GM19455 (cell line): ENCODE results near the gene USF2.

ENCODE experiments used
- ATAC-seq: cut with Tn5 transposase; IDR thresholded peaks from one replicate; pipeline ENCODE4 v1.9.1; 2021; ENCODE audit not compliant: unreplicated experiment

The USF2 gene

DNA sequence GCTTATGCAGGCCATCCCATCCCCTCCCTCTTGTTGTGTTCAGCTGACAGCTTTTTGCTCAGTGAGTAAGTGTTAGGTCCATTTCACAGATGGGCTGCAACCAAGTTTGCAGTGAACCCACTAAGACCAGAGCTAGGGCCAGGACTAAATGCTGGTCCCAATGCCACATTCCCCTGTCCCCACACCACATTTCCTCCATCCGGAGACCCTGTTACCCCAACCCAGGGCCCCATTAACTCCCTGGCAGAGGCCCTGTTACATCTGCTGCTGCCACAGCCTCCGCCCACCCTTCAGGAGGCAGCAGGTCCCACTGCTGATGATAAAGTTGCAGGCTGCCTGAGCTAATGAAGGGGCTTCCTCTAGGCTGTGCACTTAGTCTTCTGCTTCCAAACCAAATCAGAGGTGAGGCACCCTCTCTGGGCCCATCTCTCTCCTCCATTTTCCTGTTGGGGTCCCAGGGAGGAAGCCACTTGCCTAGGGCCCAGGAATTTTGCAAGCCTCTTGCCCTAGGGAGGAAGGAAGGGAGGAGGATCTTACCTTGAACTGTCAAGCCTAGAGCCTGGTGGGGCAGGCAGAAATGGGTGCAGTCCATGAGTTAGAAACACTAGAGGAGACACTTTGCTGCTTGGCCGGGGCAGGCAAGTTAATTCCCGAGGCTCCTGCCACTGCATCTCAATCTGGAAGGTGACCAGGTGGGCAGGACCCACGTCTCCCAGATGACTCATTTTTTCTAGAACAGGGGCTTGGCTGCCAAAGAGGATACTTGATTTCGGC is 3.4 kb upstream of the USF2 start:
- ATAC-seq: no peak

GRCh38 chr19:35265900-35266519 is 2.8 kb upstream of the USF2 start:
- ATAC-seq: no peak

DNA sequence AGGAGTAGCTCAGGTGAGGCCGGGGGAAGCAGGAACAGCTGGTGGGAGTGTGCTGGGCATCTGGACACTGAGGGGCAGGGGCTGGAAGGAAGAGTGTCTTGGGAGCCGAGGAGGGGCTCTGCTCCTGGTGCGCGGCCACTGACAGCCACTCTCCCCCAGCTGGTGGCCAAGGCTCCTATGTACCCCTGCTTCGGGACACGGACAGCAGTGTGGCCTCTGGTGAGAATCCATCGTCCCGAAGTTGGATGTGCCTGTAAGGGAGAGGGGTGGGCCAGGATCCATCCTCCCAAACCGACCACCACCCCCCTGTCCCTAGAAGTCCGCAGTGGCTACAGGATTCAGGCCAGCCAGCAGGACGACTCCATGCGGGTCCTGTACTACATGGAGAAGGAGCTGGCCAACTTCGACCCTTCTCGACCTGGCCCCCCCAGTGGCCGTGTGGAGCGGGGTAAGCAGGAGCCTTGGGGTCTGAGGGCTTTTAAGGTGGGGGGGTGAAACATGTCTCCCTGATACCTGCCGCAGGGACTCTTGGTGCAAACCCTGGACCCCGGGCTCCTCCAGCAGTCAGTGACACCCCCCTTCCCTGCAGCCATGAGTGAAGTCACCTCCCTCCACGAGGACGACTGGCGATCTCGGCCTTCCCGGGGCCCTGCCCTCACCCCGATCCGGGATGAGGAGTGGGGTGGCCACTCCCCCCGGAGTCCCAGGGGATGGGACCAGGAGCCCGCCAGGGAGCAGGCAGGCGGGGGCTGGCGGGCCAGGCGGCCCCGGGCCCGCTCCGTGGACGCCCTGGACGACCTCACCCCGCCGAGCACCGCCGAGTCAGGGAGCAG is 2.0 kb upstream of the USF2 start:
- no peak for ATAC-seq

GRCh38 chr19:35267353-35267817 is 1.4 kb upstream of the USF2 start:
- ATAC-seq: no peak

DNA sequence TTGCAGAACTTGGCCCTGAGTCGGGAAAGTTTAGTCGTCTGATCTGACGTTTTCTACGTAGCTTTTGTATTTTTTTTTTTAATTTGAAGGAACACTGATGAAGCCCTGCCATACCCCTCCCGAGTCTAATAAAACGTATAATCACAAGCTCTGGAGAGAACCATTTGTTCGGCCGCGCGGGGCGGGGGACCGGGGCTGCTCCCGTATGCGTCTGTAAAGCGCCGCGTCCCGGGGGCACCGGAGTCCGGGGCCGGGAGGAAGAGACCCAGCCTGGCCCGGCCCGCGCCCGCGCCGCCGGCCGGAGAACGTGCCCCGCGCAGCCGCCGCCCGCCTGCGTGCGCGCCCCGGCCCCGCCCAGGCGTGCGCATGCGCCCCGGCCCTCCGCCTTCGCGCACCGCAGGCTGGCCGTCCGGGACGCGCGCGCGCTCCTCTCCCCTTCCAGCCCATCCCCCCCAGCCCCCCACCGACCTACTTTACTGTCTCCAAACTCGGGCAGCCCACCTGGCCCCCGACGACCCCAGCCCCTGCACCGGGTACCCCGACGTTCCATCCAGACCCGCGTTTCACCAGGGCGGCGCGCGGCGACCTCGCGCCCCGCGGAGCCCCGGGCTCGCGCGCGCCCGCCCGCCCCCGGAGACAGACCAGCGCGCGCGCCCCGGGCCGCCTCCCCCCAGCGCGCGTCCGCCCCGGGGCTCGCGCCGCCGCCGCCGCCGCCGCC is 785 bp upstream of the USF2 start:
- peak; percentile 39 for ATAC-seq

DNA sequence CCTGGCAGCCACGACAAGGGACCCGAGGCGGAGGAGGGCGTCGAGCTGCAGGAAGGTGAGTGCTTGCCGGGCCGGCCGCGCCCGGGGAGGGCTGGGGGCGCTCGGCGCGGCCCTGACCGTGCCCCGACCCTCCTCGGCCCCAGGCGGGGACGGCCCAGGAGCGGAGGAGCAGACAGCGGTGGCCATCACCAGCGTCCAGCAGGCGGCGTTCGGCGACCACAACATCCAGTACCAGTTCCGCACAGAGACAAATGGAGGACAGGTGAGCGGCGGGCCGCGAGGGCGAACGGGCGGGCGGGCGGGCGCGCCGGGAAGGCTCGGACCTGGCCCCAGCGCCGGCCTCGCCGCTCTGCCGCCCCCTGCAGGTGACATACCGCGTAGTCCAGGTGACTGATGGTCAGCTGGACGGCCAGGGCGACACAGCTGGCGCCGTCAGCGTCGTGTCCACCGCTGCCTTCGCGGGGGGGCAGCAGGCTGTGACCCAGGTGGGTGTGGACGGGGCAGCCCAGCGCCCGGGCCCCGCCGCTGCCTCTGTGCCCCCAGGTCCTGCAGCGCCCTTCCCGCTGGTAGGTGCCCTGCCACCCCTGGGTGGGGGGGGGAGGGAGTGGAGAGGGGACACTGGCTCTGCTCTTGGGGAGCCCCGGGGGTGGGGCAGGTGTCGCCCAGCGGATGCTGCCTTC is 816 bp downstream of the USF2 start:
- ATAC-seq: peak; percentile 41

DNA sequence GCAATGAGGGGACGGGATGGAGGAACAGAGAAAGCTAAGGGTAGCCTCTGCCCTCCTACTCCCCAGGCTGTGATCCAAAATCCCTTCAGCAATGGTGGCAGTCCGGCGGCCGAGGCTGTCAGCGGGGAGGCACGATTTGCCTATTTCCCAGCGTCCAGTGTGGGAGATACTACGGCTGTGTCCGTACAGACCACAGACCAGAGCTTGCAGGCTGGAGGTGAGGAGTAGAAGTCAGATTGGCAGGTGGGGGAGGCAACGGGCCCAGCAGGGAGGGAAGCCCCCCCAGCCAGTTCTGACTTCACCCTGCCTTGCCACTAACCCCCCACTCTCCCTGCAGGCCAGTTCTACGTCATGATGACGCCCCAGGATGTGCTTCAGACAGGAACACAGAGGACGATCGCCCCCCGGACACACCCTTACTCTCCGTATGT is 1.6 kb downstream of the USF2 start:
- no peak for ATAC-seq

DNA sequence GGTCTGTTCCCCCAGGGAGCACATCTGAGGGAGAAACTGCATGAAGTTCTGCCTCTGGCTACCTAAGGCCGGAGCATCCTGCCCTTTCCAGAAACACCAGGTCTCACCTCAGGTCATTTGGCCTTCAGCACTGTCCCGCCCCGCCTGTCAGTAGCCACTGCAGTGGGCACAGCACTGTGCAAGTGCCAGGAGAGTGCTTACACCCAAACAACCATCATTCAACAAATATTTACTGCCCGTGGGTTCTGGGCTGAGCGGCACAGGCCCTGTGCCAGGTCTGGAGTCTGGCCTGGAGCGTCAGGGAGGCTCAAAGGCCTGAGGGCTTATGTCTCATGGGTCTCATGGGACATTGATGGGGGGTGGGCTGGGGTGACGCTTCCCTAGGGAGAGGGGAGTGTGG is 2.8 kb downstream of the USF2 start:
- ATAC-seq: no peak

GRCh38 chr19:35272122-35272719 is 3.5 kb downstream of the USF2 start:
- ATAC-seq: no peak

- no peak for ATAC-seq
Observed at GRCh38 chr19:35272954-35273649, 4.3 kb downstream of the USF2 start.

- no peak for ATAC-seq
Observed at GRCh38 chr19:35273686-35274259, 5.0 kb downstream of the USF2 start.

GRCh38 chr19:35274323-35274722 is 5.6 kb downstream of the USF2 start:
- ATAC-seq: no peak

DNA sequence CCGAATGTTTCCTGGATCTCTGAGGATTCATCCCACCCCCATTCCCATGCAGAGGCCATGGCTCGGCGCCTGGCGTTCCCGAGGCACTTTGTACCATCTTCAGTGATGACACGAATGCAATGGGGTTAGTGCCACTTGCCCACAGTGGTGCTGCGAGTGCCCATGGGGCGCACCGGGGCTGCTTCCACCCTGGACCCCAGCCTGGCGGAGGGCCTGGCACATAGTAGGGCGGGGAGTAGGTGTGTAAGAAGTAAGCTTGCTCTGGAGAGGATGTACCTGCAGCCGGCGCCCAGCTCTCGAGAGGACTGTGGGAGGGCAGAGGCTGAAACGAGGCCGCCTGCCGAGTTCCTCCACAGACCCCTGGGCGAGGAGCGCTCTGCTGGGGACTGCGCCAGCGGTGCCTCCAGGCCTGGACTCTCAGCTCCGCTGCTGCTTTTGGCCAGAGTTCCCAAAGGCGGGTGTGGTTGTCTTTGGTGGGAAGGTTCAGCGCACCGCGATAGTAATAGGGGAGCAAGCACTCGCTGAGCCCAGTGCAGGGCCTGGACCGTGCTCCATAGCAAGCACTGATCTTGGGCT is 8.0 kb downstream of the USF2 start:
- ATAC-seq: no peak

GRCh38 chr19:35278578-35279284 is 10.0 kb downstream of the USF2 start:
- no peak for ATAC-seq

GRCh38 chr19:35279374-35279773 is 10.6 kb downstream of the USF2 start:
- ATAC-seq: no peak

DNA sequence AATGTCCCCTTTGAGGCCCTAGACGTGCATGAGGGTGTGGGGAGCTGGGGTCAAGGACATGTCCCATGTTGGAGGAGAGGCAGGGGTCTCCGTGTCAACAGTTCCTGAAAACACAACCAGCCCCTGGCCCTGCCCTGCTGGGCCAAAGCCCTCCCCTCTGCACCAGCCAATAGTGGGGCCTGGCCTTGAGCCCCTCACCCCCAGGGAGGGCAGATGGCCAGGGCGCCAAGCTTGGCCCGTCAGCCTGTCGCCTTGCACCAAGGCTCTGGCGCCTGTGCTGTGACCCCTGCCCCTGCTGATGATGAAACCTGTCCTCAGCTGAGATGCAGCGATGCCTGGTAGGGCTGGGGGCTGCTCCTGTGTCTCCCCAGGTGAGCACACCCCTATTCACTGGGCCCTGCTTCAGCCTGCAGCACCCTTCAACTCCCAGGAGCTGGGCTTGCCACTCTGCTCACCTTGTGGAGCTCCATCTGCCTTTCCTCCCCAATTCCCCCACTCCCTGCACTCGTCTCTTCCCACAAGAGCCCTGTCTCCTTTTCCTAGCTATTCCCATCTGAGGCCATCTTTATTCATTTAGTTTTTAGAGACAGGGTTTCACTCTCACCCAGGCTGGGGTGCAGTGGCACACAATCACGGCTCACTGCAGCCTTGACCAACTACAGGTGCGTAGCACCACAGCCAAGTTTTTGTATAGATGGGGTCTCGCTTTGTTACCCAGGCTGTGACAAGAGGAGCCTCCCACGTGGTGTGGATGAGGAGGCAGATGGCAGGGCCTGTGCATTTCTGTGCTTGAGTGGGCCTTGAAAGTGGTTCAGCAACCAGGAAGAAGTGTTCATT is 11.4 kb downstream of the USF2 start:
- no peak for ATAC-seq

- ATAC-seq: no peak
Observed at GRCh38 chr19:35281303-35281702, 12.5 kb downstream of the USF2 start.
